Stimulated activated CD4-positive, alpha-beta T cell treated with anti-CD3 and anti-CD28 coated beads, Interleukin-2, amount 100 ng/mL, for 4 hours (primary cell): ENCODE measurements around the gene TCN2.
"Not testable (repeated sequence)": the region's sequence is repeated elsewhere in the genome, so short reads cannot be mapped to it uniquely, and the experiment has no call there.

ENCODE experiments used
- DNase-seq: peaks from one replicate; pipeline ENCODE4 v3.0.0-alpha.2; 2020; ENCODE audit warnings: low read depth

The TCN2 gene

DNA sequence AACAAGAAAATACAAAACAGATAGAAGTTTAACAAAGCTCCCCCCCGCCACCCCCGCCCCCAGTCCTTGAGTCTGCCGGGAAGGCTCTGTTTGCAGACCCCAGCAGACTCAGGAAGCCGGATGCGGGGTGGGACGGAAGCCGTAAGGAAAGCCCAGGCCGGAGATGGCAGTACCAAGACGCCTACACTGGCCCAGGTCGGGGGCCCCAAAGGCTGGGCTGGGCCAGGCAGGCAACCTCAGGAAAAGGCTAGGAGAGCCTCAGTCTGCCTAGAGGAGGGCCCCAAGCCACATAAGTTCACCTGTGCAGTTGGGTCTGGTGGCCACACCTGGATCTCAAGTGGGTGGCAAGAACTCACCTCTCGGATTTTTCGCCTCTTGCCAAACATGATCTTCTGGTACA is 28.5 kb upstream of the TCN2 start:
- no peak for DNase-seq

GRCh38 chr22:30580896-30581295 is 26.1 kb upstream of the TCN2 start:
- no peak for DNase-seq

- no peak for DNase-seq
Measured at GRCh38 chr22:30582051-30582450, 24.9 kb upstream of the TCN2 start.

DNA sequence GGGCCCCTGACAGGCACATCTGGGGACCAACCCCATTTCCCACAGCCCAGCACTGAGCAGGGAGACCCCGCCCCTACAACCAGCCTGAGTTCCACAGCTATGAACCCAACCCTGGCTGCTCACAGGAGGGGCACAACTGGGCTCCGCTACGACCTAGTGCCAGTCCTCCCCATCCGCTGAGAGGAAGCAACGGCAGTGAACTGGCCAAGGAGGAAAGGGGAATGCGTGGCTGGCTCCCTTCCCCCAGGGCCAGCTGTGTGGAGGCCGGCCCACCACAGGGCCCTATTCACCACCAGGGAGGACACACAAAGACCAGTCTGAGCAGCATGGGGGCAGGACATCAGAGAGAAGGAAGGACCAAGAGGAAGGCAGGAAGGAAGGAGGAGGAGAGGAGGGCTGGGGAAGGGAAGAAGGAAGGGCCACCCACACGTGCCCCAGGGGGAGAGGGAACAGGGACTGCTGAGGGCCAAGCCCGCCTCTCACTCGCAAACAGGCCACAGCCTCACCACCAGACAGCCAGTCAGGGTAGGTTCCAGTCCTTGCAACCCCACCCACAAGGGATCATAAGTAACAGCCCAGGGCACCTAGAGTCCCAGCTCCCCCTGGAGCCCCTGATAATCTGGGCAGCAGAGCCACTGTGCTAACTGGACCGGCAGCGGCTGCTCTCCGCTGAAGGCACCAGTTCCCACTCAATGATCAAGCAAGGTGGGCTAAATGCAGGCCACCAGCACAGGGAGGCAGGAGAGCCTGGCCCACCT is 24.0 kb upstream of the TCN2 start:
- DNase-seq: no peak

DNA sequence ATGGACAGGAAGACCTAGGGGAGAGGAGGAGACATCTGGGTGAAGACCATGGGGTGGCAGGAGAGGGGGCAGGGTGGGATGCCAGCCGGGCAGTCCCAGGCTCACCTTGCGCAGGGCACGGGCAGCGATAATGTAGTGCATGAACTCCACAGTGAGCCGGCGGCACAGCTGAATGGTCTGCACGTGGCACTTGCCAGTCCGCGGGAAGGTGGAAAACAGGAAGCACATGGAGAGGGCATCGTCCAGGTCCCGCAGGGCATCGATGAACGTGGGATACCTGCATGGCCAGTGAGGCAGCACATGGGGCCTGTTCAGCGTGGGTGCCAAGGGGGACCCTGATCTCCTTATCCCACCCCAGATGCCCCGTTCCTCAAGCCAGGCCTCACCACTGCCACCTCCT is 22.5 kb upstream of the TCN2 start:
- no peak for DNase-seq

DNA sequence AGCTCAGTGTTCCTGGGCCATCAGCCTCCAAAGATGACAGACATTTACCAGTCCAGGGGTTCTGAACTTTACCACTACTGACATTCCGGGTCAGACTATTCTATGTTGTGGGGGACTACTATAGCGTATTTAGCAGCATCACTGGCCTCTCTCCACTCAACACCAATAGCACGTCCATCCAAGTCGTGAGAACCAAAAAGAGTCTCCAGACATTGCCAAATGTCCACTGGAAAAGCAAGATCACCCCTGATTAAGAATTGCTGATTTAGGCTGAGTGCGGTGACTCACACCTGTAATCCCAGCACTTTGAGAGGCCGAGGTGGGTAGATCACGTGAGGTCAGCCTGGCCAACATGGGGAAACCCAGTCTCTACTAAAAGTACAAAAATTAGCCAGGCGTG is 20.6 kb upstream of the TCN2 start:
- no peak for DNase-seq

GRCh38 chr22:30591191-30591587 is 15.8 kb upstream of the TCN2 start:
- no peak for DNase-seq

GRCh38 chr22:30591588-30592359 is 15.2 kb upstream of the TCN2 start, which contains the start of gene PES1:
Gene PES1, minus strand, starts transcription at chr22:30591910. Its CDS starts 77 bp downstream, at chr22:30591833.
- peak; percentile 94 for DNase-seq

- not testable (repeated sequence) for DNase-seq
Measured at GRCh38 chr22:30592360-30592713, 14.6 kb upstream of the TCN2 start.

DNA sequence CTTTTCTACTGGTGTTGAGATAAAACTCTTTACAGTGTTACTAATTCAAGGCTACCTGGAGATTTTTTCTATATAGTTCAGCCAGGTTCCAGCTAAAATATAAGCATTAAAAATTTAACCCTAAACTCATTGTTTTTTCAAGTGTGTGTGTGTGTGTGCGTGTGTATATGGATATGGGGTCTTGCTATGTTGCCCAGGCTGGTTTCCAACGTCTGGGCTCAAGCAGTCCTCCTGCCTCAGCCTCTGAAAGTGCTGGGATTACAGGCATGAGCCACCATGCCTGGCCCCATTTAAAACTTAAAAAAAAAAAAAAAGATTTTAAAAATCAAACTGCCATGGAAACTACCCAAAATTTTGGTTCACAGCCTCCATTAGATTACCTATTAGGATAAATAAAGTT is 10.8 kb upstream of the TCN2 start:
- DNase-seq: no peak

DNA sequence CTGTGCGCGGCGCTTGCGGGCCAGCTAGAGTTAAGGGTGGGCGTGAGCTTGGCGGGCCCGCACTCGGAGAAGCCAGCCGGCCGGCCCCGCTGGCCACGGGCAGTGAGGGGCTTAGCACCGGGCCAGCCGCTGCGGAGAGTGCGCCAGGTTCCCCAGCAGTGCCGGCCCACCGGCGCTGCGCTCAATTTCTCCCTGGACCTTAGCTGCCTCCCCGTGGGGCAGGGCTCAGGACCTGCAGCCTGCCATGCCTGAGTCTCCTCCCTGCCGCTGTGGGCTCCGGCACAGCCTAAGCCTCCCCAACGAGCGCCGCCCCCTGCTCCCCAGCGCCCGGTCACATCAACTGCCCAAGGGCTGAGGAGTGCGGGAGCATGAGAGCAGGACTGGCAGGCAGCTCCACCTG is 10.1 kb upstream of the TCN2 start:
- DNase-seq: no peak

DNA sequence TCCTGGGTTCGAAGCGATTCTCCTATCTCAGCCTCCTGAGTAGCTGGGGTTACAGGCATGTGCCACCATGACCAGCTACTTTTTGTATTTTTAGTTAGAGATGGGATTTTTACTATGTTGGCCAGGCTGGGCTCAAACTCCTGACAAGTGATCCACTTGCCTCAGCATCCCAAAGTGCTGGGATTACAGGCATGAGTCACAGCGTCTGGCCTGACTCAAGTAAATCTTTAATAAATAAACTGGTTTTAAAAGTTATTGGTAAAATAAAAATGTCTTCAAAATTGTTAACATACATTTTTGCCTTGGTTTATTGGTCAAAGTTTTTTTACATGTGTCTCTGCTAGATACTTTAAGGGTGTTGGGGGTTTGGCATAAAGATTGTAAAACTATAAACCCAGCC is 8.0 kb upstream of the TCN2 start:
- no peak for DNase-seq

- DNase-seq: no peak
Measured at GRCh38 chr22:30600921-30601320, 6.1 kb upstream of the TCN2 start.

GRCh38 chr22:30601464-30601863 is 5.5 kb upstream of the TCN2 start:
- no peak for DNase-seq

DNA sequence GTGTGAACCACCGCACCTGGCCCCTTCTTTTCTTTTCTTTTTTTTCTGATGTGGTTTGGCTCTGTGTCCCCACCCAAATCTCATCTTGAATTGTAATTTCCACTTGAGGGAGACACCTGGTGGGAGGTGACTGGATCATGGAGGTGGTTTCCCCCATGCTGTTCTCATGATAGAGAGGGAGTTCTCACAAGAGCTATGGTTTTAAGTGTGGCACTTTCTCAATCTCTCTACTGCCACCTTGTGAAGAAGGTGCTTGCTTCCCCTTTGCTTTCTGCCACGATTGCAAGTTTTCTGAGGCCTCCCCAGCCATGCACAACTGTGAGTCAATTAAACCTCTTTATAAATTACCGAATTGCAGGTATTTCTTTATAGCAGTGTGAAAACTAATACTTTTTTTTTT is 4.9 kb upstream of the TCN2 start:
- no peak for DNase-seq

DNA sequence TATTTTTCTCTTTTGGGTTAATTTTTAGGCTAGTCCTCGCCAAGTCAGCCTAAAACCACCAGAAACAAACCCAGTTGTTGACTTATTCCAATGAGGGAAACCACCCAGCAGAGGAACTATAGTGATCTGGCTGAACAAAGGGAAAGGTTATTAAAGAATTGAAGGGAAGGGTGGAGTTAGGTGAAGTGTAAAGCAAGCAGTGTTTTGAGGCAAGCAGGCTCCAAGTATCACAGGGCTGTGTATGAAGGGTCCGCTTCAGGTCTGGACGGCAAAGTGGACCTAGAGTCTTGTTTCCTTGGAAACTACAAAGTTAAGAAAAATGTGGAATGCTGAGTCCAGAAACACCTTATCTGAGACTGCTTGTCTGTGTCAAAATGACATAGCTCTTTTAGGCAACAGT is 3.2 kb upstream of the TCN2 start:
- no peak for DNase-seq

DNA sequence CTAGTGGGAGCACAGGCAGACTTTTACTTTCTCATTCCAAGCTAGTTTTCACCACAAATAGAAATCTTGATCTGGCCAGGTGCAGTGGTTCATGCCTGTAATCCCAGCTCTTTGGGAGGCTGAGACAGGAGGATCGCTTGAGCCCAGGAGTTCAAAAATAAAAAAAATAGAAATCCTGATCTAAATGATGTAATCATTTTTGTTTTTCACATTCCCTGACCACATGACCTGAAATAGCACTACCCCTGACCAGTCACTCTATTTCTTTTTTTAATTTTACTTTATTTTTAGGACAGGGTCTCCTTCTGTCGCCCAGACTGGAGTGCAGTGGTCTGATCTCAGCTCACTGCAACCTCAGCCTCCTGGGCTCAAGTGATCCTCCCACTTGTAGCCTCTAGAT is 2.3 kb upstream of the TCN2 start:
- no peak for DNase-seq

DNA sequence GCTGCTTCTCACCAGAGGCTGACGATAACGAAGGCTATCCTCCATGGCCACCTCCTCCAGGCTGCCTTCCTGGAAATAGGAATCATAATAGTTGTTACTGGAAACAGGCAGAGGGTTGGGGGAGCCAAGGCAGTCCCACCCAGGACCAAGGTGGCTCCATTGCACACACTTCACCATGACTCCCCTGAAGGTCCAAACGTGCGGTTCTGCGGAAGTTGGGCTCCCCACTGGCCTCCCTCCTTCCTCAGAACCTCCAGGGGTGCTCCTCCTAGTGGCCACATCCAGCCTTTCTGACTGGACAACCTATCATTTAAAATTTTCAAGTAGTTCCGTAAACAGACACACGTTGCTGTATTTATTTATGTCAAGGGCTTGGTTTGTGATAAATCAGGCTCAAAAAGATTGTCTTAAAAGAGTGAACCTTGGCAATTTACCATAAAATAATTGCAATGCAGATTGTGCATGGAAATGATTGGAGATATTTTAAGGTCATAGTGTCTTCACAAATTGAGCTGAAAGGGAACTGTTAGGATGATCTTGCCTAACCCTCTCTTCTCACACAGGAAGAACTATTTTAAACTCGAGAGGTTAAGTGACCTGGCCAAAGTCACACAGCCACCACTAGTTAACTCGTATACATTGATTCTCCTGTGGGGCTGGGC is 1.4 kb upstream of the TCN2 start:
- DNase-seq: no peak

DNA sequence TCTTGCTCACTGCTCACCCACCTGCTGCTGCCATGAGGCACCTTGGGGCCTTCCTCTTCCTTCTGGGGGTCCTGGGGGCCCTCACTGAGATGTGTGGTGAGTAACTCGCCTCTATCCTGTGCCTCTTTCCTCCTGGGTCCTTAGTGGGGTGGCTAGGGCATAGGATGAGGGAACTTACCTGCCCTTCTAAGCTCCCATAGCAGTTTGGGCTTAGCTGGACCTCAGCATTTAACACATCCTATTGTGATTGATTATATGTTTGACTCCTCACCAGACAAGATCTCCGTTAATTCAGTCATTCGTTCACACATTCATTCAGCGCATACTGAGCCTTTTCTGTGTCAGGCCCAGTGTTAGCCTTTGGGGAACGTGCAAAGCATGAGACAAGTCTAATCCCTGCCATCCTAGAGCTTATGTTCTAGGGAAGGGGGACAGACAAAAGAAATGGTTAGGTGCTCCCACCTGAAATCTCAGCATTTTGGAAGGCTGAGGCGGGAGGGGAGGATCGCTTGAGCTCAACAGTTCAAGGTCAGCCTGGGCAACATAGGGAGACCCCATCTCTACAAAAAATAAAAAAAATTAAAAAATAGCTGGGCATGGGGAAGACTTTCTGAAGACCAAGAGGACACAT is 441 bp downstream of the TCN2 start:
- DNase-seq: no peak

DNA sequence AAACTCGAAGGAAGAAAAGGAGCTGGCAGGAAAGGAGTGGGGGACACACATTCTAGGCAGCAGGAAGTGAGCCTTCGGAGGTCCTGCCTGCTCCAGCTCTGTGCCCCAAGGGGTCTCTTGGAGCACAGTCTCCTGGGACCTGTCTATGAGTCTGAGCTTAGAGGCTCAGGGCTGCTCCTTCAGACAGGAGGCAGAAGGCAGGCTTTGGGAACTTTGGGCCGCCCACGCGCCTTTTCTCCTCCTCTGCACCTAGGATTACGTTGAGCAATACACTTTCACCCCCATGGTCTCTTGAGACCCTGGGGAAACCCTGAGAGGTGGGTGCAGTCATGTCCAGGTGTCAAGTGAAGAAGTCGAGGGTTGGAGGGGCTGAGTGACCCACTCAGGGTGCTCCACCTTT is 965 bp downstream of the TCN2 start:
- no peak for DNase-seq

GRCh38 chr22:30609260-30610185 is 2.5 kb downstream of the TCN2 start:
- no peak for DNase-seq

GRCh38 chr22:30610299-30610698 is 3.3 kb downstream of the TCN2 start:
- no peak for DNase-seq
